SJCRH30 (cell line): ENCODE results near the gene SERAC1. TPM values are rescaled to one million over a fixed set of nuclear protein-coding genes. Genes with fewer than 3 reads are reported as not detected.

Experiments used
- DNase-seq, 2 experiments: peaks; one replicate each; pipeline ENCODE4 v3.0.0-alpha.2; 2015 to 2020
- H3K27ac ChIP-seq: fragments of 250-450 bp; sonication (Bioruptor Pico); 2 replicates; pipeline ENCODE4 v1.5.1; 2020; ENCODE audit warnings: mild to moderate bottlenecking, moderate library complexity
- H3K27me3 ChIP-seq: fragments of 250-450 bp; sonication (Bioruptor Pico); 2 replicates; pipeline ENCODE4 v1.5.1; 2020; ENCODE audit warnings: mild to moderate bottlenecking, moderate library complexity
- H3K36me3 ChIP-seq: fragments of 250-450 bp; sonication (Bioruptor Pico); 2 replicates; pipeline ENCODE4 v1.5.1; 2020; ENCODE audit warnings: mild to moderate bottlenecking, moderate library complexity
- H3K4me1 ChIP-seq: fragments of 250-450 bp; sonication (Bioruptor Pico); 2 replicates; pipeline ENCODE4 v1.5.1; 2020; ENCODE audit warnings: mild to moderate bottlenecking, moderate library complexity
- H3K4me3 ChIP-seq: fragments of 250-450 bp; sonication (Bioruptor Pico); 2 replicates; pipeline ENCODE4 v1.5.1; 2020; ENCODE audit warnings: mild to moderate bottlenecking, moderate library complexity
- H3K9me3 ChIP-seq: fragments of 250-450 bp; sonication (Bioruptor Pico); replicated peaks from 2 replicates; pipeline ENCODE4 v1.5.1; 2020; ENCODE audit warnings: mild to moderate bottlenecking, moderate library complexity
- total RNA-seq: library from RNA; depleted of rRNA; stranded (reverse); fragments of >200 nt; shearing (Covaris generic); gene quantifications from 2 replicates; pipeline ENCODE4 v1.2.3, GENCODE V29; 2014

Gene SERAC1
- total RNA-seq, 1 experiment from 2014 or later: 12.3 TPM

DNA sequence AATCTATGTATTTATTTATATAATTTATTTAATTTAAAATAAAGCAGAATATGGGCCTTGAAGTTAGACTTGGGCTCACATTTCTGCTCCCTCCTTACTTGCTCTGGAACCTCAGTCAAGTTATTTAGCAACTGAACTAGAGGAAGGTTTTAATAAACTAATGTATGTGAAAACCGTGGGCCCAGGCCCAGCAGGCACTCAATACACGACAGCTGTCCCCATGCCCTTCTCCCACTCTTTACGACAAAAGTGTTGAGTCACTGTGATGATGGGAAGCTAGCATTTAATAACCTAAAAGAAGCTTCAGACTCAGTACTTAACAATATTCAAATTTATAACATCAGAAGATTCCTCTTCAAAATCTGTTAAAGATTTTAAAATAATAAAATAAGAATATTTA, 46.7 kb downstream of the SERAC1 start:
- Histone ChIP-seq H3K4me1 (peaks cover 4% of the 10 kb centered on the region), H3K9me3 (no peaks in the 10 kb centered on the region), H3K27me3 (no peaks in the 10 kb centered on the region), H3K36me3 (peaks cover 7% of the 10 kb centered on the region; the same call in 1 of the 2 replicates), H3K4me3 (no peak overlapping the region), H3K27ac (no peak overlapping the region)
- peak; percentile 7 to 18 for DNase-seq

DNA sequence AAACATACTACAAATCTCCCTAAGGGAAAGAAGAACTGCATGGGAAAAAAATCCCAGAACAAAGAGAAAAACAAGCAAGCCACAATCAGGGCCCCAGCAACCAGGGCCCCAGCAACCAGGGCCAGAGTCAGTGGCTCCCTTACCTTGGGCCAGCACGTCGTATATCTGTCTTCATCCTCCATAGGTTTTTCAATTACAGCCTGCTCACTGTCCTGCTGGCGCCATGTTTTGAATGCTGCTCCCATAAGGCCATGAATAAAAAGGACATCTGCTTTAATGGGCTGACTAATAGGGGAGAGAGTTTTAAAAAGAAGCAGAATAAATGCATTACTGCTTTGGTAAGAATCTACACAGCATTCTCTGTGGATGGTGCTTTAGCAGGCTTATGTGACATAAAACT, 49.2 kb downstream of the SERAC1 start:
- H3K4me1 ChIP-seq: peaks cover 4% of the 10 kb centered on the region
- H3K27me3 ChIP-seq: no peaks in the 10 kb centered on the region
- no peak overlapping the region for H3K4me3 ChIP-seq
- DNase-seq: no peak
- no peak overlapping the region for H3K27ac ChIP-seq
- H3K36me3 ChIP-seq: peaks cover 8% of the 10 kb centered on the region; the same call in 1 of the 2 replicates
- H3K9me3 ChIP-seq: no peaks in the 10 kb centered on the region

DNA sequence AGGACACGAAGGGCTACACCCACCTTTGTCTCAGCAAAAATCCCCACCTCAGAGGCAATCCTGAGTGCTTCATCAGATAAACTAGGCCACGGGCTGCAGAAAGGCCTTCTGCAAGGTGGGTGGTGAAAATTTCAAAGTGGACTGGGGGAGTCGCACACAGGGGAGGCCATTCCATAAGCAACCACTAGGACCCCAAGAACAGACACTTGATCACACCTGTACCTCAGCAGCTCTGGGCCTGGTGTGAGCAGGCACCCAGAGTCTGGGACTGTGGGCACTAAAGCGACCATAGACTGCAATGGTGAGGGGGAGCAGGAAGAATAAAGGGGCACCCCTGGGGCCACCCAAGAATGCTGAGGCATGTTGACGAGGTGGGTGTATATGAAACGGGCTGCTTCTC, 52.6 kb downstream of the SERAC1 start:
- Histone ChIP-seq H3K27ac (no peak overlapping the region), H3K4me1 (no peaks in the 10 kb centered on the region), H3K4me3 (no peak overlapping the region), H3K36me3 (peaks cover 12% of the 10 kb centered on the region; the same call in 1 of the 2 replicates), H3K27me3 (no peaks in the 10 kb centered on the region), H3K9me3 (no peaks in the 10 kb centered on the region)
- no peak for DNase-seq

DNA sequence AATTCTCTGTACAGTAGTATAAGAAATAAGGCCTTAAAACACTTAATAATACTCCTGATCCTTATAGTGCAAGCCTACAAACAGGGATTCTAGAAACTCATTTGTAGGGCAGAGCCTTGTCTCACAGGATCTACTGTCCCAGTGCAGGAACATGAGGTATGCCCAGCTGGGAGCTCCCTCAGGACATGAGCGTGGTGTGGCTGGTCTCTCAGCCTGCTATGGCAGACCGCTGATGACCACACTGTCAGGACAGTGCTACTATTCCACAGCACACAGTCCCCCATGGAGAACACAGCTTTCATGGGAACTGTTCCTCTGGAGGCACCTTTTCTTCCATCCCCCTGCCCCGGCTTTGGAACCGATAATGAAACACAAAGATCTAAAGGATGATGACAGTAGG, 53.0 kb downstream of the SERAC1 start:
- Histone ChIP-seq H3K36me3 (peaks cover 10% of the 10 kb centered on the region; the same call in 1 of the 2 replicates), H3K4me1 (no peaks in the 10 kb centered on the region), H3K27me3 (no peaks in the 10 kb centered on the region), H3K27ac (no peak overlapping the region), H3K4me3 (no peak overlapping the region), H3K9me3 (no peaks in the 10 kb centered on the region)
- no peak for DNase-seq

DNA sequence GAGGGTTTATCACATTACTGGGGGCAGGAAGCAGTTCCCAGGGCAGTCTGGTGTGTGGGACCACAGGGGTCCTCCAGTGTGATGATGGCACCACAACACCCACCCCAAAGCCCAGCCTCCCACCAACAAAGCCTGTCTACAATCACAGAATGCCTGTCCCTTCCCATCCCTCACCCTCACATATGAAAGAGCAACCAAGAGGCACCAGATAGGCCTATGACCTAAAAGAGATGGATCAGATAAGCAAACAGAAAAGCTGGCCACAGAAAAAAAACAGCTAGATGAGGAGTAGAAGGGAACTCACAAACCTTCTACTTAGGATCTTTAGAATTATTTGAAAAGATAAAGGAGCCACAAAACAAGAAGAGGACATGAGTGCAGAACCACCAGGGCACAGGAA, 54.3 kb downstream of the SERAC1 start:
- H3K4me3 ChIP-seq: no peak overlapping the region
- no peaks in the 10 kb centered on the region for H3K27me3 ChIP-seq
- peaks cover 16% of the 10 kb centered on the region for H3K36me3 ChIP-seq
- DNase-seq: no peak
- H3K9me3 ChIP-seq: no peaks in the 10 kb centered on the region
- no peak overlapping the region for H3K27ac ChIP-seq
- H3K4me1 ChIP-seq: no peaks in the 10 kb centered on the region

DNA sequence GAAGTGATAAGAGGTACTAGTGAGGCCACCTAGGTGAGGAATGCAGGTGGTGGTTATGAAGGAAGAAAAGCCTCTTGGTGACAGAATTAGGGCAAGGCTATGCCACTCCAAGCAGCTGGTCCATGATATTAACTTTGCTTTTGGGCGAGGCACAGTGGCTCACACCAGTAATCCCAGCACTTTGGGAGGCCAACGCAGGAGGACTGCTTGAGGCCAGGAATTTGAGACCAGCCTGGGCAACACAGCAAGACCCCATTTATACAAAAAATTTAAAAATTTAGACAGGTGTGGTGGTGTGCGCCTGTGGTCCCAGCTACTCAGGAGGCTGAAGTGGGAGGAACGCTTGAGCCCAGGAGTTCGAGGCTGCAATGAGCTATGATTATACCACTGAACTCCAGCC, 56.1 kb downstream of the SERAC1 start:
- Histone ChIP-seq H3K27me3 (no peaks in the 10 kb centered on the region), H3K9me3 (no peaks in the 10 kb centered on the region), H3K4me3 (no peak overlapping the region), H3K27ac (no peak overlapping the region), H3K36me3 (peaks cover 19% of the 10 kb centered on the region), H3K4me1 (no peaks in the 10 kb centered on the region)
- no peak for DNase-seq

DNA sequence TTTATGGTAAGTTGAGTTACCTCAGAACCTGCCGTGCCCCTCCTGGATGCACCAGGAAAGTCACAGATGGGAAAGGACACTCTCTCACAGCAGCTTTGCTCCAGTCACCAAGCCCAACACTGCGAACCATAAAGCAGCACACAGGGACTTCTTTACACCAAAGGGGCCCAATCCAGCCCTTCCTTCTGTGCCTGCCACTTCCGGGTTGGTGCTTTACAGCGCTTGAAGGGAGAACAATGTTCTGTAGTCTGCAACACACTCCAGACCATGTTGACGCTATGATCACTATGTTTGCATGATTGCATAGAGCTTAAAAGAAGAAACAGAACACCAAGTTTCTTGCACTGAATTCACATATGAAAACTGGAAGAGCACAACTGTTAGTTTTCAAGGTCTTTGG, 57.1 kb downstream of the SERAC1 start:
- H3K27ac ChIP-seq: no peak overlapping the region
- H3K27me3 ChIP-seq: no peaks in the 10 kb centered on the region
- no peaks in the 10 kb centered on the region for H3K9me3 ChIP-seq
- no peak for DNase-seq
- H3K4me1 ChIP-seq: no peaks in the 10 kb centered on the region
- no peak overlapping the region for H3K4me3 ChIP-seq
- peaks cover 21% of the 10 kb centered on the region for H3K36me3 ChIP-seq

DNA sequence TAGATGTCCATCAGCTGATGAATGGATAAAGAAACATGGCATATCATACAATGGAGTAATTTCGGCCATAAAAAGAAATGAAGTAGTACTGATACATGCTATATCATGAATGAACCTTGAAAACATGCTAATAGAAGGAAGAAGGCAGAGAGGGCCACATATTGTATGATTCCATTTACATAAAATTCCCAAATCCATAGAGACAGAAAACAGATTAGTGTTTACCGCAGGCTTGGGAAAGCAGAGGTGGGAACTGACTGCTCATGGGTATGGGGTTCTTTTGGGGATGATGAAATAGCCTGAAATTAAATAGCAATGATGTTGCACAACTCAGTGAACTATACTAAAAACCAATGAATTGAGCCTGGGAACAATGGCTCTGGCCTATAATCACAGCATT, 58.3 kb downstream of the SERAC1 start:
- DNase-seq: no peak
- H3K36me3 ChIP-seq: peaks cover 21% of the 10 kb centered on the region

DNA sequence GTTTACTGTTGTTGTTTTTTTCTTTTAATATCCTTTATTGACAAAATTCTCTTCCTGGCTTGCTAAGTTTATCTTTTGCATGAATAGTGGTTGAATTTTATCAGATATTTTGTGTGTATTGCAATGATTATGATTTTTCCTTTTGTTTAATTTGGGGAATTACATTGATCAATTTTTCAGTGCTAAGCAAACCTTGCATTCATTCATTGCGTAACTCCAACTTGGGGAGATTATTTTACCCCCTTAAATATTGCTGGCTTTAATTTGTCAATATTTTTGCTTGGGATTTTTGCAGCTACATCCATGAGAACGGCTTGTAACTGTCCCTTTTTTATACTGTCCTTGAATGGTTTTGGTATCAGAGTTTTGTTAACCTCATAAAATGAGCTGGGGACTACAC, 63.4 kb downstream of the SERAC1 start:
- Histone ChIP-seq H3K36me3 (peaks cover 13% of the 10 kb centered on the region), H3K9me3 (no peaks in the 10 kb centered on the region), H3K27me3 (no peaks in the 10 kb centered on the region), H3K4me1 (no peaks in the 10 kb centered on the region), H3K4me3 (no peak overlapping the region), H3K27ac (no peak overlapping the region)
- DNase-seq: no peak

More for the DNA sequence above, 58.3 kb downstream of the SERAC1 start:
- H3K9me3 ChIP-seq: no peaks in the 10 kb centered on the region
- no peaks in the 10 kb centered on the region for H3K27me3 ChIP-seq
- H3K4me3 ChIP-seq: no peak overlapping the region
- no peaks in the 10 kb centered on the region for H3K4me1 ChIP-seq
- no peak overlapping the region for H3K27ac ChIP-seq

DNA sequence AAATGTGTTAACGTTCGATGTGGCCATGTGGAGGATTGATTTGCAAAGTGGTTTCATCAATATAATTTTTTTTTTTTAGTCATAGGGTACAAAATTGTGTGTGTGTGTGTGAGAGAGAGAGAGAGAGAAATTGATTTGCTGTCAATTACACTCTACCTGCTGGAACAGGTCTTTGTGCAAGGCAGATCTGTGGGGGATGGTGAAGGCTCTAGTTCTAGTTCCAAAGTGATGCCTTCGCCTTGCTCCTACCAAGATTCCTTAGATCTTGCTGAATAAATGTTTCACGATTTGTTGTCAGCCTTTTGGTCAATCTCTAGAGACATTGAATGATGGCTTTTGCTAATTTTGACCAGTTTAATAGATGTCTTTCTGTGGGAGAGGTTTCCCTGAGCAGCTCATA, 64.8 kb downstream of the SERAC1 start:
- DNase-seq: no peak
- H3K9me3 ChIP-seq: no peaks in the 10 kb centered on the region

DNA sequence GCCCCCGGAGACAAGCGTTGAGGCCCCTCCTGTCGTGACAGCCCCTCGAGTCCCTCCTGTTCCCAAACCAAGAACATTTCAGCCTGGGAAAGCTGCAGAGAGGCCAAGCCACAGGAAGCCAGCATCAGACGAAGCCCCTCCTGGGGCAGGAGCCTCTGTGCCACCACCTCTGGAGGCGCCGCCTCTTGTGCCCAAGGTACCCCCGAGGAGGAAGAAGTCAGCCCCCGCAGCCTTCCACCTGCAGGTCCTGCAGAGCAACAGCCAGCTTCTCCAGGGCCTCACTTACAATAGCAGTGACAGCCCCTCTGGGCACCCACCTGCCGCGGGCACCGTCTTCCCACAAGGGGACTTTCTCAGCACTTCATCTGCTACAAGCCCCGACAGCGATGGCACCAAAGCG, 72.4 kb downstream of the SERAC1 start:
- no peak for DNase-seq
- Histone ChIP-seq H3K4me1 (no peaks in the 10 kb centered on the region), H3K9me3 (no peaks in the 10 kb centered on the region), H3K27ac (no peak overlapping the region), H3K27me3 (no peaks in the 10 kb centered on the region), H3K36me3 (peaks cover 61% of the 10 kb centered on the region), H3K4me3 (no peak overlapping the region)

More for the DNA sequence above, 64.8 kb downstream of the SERAC1 start:
- Histone ChIP-seq H3K36me3 (peaks cover 9% of the 10 kb centered on the region), H3K27me3 (no peaks in the 10 kb centered on the region), H3K27ac (no peak overlapping the region), H3K4me1 (no peaks in the 10 kb centered on the region), H3K4me3 (no peak overlapping the region)

DNA sequence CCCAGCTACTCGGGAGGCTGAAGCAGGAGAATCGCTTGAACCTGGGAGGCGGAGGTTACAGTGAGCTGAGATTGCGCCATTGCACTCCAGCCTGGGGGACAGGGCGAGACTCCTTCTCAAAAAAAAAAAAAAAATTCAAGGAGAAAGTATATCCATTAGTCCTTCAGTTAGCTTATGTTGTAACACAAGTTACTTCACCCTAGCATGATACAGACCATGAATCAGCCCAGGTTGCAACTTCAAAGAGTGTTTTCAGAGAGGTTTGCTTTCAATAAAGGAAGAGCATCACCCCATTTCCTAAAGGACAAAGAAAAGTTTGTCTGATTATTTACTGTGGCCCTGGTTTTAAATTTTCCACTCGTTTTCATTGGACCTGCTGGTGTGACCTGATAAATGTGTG, 73.0 kb downstream of the SERAC1 start:
- H3K36me3 ChIP-seq: peaks cover 64% of the 10 kb centered on the region
- H3K9me3 ChIP-seq: no peaks in the 10 kb centered on the region
- H3K4me1 ChIP-seq: no peaks in the 10 kb centered on the region
- no peak overlapping the region for H3K27ac ChIP-seq
- no peak overlapping the region for H3K4me3 ChIP-seq
- H3K27me3 ChIP-seq: no peaks in the 10 kb centered on the region
- DNase-seq: no peak

DNA sequence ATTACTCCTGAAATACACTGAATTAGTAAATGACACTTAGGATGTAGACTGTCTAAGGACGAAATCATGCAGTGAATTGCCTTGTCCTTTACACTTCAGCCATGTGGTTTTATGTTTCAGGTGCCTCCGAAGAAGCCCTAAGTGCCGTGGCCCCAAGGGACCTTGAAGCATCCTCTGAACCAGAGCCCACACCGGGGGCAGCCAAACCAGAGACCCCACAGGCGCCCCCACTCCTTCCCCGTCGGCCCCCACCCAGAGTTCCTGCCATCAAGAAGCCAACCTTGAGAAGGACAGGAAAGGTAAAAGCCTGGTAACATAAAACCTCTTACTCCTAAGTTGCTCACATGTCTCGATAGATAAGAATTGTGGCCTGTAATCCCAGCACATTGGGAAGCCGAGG, 75.3 kb downstream of the SERAC1 start:
- no peak overlapping the region for H3K27ac ChIP-seq
- H3K4me1 ChIP-seq: no peaks in the 10 kb centered on the region
- DNase-seq: no peak
- H3K9me3 ChIP-seq: no peaks in the 10 kb centered on the region
- no peak overlapping the region for H3K4me3 ChIP-seq
- peaks cover 69% of the 10 kb centered on the region for H3K36me3 ChIP-seq
- H3K27me3 ChIP-seq: no peaks in the 10 kb centered on the region

DNA sequence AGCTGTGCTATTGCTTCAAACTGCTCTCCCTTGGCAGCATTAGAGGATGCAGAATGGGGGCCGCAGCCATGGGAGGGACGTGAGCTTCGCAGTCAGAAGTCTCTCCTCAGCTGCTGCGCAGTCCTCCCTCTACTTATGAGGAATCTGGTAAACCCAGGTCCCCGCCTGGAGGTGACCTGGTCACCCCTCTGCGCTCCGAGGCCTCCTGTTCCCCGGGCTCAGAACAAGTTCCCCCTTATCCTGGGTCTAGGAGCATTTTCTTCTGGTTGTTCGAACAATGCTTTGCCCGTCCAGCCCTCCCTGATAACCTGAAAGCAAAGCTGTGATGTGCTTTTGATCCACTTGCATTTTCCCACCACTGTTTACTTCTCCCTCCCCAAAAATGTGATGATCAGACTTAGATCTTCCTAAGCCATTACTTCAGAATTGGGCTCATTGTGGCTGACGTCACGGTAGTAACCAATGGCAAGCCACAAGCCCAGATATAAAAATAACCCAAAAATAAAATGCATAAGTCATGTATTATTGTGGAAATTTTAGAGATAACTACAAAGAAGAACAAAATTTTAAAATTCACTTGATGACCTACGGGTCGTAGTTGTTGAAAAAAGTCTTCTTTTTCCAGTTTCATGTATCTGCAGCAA, 80.7 kb downstream of the SERAC1 start:
- DNase-seq: no peak
- H3K27me3 ChIP-seq: no peaks in the 10 kb centered on the region
- no peaks in the 10 kb centered on the region for H3K9me3 ChIP-seq
- no peaks in the 10 kb centered on the region for H3K4me1 ChIP-seq
- no peak overlapping the region for H3K4me3 ChIP-seq
- H3K36me3 ChIP-seq: peaks cover 68% of the 10 kb centered on the region
- H3K27ac ChIP-seq: no peak overlapping the region

DNA sequence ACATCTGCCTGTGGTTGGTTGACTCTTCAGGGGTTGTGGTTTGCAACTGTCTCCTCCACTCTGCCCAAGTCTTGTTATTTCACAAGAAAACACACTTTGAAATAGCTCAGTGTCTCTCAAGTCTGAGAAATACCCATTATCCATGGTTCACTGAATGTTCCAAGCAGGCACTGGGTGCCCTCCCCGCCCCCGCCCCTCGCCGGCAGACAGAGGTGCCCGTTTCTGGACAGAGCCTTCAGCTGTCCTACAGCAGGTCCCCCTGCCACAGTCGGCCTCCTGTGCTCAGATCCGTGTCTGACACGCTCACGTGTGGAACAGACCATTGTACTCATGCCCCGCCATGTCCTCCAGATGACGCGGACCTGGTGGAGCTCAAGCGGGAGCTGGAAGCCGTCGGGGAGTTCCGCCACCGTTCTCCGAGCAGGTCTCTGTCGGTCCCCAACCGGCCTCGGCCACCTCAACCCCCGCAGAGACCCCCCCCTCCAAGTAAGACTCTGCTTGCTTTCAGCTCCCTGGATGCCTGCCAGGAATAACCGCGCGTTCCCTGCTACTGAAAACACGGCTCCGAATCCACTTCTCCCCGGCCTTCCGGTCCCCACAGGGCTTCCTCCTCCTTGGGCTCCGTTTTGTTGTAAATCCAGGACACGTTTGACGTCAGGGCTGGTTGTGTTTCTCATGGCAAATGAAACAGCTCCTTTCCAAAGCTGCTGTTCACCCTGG, 81.4 kb downstream of the SERAC1 start:
- Histone ChIP-seq H3K36me3 (peaks cover 66% of the 10 kb centered on the region), H3K9me3 (no peaks in the 10 kb centered on the region), H3K27me3 (no peaks in the 10 kb centered on the region), H3K4me3 (no peak overlapping the region), H3K4me1 (no peaks in the 10 kb centered on the region), H3K27ac (no peak overlapping the region)
- no peak for DNase-seq

DNA sequence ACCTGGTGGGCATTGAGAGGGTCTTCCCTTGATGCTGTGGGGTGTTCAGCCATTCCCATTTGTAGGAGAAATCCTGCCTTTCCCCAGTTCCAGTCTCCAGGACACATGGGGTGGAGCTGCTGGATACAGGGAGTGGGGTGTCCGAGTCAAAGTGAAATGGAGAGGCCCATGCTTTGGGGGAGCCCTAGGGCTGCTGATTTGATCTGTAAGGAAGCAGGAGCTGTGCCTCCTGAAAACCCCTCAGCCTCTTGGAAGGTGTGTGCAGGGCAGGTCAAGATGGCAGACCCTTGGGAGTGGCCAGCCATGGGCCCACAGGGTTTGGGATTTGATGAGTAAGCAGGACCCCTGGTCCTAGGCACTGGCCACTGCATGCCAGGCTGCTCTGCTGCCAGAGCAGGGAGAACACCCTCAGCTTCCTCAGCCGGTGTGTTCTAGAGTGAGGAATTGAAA, 82.0 kb downstream of the SERAC1 start:
- no peak for DNase-seq

More for the DNA sequence above, 82.0 kb downstream of the SERAC1 start:
- Histone ChIP-seq H3K4me1 (no peaks in the 10 kb centered on the region), H3K36me3 (peaks cover 64% of the 10 kb centered on the region), H3K9me3 (no peaks in the 10 kb centered on the region), H3K4me3 (no peak overlapping the region), H3K27ac (no peak overlapping the region), H3K27me3 (no peaks in the 10 kb centered on the region)
